ENCODE results near the gene RFLNA.
"Not testable (repeated sequence)": the region's sequence is repeated elsewhere in the genome, so short reads cannot be mapped to it uniquely, and the experiment has no call there.

The RFLNA gene

DNA sequence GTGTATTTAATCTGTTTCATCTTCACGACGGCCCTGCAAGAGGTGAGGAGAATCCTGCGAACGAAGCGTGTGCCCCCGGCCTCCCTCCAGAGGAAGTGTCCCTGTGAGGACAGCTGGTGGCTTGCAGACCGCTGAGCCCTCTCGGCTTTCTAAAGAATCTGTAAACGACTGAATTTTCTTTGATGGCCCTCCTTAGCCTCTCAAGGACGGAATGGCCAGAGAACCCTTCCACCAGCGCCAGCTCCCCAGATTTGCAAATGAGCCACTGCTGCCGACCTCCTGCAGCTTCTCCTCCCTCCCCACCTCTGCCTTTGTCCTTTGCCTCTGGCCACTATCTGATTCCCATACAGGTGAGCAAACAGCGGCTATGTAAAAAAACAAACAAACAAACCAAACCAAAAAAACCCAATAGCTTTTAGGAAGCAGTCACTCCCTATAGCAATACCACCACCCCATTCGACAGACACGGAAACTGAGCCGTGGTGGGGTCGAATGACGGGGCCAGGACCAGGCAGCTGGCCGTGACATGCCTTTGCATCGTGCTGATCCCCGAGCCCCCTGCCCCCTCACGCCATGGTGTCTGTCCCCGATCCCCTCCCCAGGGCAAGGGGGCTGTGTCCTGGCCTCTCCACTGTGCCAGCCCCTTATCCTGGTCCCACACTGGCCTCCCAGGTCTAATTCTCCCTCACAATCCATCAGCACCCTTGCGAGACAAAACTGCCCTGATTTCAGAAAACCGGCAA, 23.6 kb downstream of the RFLNA start:
- no peak for DNase-seq (ENCODE audit: low read depth in 1 of 2, low spot score in 1 of 2)

DNA sequence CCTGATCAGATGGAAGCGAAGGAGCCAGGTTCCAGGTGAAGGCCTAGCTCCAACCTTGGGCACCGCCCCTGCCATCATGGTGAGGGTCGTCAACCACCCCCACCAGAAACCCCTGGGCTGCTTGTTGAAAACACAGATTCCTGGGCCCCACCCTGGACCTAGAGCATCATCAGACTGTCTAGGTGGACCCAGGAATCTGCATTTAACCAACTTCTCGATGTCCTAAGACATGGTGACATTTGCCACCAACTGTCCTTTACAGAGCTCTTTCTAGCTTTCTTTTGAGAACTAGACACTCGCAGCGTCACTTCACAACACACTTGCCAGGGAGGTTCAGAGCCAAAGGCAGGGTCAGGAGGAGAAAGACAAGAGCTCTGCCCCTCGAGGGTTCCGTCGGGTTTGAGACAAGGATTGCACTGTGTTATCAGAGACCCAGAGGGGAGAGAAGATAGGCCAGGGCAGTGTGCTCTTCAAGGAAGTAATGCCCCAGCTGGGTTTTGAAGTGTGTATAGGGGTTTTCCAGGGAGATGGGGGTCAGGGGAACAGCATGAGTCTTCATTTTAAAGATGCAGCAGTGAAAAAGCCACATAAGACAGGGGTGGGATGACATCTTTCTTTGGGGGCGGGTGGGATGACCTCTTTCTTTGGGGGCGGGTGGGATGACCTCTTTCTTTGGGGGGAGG, 24.6 kb downstream of the RFLNA start:
- DNase-seq (ENCODE audit: low read depth in 1 of 2, low spot score in 1 of 2) = no peak

- DNase-seq (ENCODE audit: low read depth in 1 of 2, low spot score in 1 of 2) = peak; percentile 17 to 57
Observed at GRCh38 chr12:124321040-124321481, 26.2 kb downstream of the RFLNA start.

- DNase-seq (ENCODE audit: low read depth in 1 of 2, low spot score in 1 of 2) = no peak
Observed at GRCh38 chr12:124321556-124322270, 26.8 kb downstream of the RFLNA start.

DNA sequence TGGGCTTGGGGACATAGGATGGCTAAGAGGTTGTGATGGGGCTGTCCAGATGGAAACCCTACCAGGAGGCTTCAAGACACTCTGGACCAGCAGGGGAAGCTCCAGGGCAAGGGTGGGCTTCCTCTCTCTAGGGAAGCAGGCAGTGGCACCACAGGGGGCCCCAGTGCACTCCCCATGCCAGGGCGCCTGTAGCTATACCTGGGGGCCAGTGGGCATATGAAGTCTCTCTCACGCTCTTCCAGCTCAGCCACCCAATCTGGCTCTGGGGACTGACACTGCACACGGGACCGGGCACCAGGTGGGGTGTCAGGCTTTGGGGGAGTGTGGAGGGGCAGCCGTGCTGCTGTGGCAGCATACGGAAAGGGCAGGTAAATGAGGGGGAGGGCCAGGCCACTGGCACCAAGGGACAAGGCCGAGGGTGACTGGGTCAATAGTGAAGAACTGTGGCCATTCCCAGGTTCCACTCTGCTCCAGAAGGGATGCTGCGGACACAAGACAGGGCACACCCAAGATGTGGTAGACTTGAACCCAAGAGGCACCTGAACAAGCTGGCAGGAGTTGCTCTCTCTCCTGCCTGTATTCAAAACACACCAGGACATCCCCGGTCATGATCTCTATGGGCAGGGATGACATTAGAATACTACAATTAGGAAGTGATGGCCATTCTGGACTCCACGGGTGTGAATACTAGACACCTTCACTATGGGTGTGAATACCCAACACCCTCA, 27.5 kb downstream of the RFLNA start:
- DNase-seq (ENCODE audit: low read depth in 1 of 2, low spot score in 1 of 2) = no peak

DNA sequence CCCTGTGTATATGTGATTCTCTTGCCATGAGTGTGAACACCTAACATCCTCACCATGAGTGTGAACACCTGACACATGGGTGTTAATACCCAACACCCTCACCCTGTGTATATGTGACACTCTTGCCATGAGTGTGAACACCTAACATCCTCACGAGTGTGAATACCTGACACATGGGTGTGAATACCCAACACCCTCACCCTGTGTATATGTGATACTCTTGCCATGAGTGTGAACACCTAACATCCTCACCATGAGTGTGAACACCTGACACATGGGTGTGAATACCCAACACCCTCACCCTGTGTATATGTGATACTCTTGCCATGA, 28.1 kb downstream of the RFLNA start:
- not testable (repeated sequence) for DNase-seq (ENCODE audit: low read depth in 1 of 2, low spot score in 1 of 2)

DNA sequence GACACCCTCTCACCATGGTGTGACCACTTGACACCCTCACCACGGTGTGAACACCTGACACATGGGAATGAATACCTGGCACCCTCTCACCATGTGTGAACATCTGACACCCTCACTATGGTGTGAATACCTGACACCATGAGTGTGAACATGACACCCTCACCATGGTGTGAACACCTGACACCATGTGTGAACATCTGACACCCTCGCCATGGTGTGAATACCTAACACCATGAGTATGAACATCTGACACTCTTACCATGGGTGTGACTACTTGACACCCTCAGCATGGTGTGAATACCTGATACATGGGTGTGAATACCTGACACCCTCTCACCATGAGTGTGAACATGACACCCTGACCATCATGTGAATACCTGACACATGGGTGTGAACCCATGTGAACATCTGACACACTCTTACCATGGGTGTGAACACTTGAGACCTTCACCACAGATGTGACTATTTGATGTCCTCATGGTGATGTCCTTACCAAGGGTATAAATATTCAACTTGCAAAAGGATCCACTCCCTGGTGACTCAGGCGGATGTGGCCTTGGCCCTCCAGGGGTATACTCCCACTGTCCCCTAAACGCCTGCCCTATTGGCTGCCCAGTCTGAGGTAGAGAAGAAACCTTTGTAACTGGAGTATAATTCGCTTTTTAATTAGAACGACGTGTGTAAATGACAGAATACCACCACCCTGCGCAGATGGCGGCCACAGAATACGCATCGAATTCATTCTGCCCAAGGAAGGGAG, 29.1 kb downstream of the RFLNA start:
- no peak for DNase-seq (ENCODE audit: low read depth in 1 of 2, low spot score in 1 of 2)

DNA sequence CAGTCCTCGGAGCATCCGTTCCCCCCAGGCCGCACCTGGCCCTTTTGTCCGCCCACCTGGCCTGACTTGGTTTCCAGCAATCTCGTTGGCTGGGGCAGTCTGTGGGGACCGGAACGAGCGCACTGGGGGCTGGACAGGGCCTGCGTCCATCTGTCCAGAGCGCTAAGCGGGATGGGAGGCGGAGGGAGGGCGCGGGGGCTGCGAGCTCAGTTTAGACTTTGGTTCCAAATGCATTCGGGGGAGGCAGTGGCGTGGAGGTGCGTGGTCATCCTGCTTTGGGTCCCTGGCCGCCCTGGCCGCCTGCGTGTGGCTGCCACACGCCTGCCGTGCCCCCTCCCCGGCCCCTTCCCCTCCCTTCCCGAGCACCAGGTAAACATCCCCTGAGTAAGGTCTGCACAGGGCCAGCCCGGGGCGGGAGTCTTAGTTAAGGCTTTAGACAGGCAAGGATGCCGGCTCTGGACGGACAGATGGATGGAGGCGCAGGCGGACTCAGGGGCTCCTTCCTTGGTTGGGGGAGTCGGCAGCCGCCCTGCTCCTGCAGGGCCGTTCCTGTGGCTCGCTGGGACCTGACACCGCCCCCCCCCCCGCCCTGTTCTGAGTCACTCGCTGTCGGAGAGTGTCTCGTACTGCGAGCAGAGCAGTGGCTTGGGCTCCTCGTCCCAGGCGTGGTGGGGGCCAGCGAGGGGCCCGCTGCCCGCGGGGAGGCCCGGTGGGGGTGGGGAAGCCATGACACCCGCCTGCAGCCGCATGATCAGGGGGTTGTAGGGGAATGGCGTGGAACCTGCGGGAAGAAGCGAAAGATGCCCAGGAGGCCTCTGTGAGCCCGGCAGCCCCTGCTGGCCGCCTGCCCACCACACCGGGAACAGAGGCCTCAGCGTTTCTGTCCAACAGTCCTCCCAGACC, 30.2 kb downstream of the RFLNA start:
- DNase-seq (ENCODE audit: low read depth in 1 of 2, low spot score in 1 of 2) = no peak

DNA sequence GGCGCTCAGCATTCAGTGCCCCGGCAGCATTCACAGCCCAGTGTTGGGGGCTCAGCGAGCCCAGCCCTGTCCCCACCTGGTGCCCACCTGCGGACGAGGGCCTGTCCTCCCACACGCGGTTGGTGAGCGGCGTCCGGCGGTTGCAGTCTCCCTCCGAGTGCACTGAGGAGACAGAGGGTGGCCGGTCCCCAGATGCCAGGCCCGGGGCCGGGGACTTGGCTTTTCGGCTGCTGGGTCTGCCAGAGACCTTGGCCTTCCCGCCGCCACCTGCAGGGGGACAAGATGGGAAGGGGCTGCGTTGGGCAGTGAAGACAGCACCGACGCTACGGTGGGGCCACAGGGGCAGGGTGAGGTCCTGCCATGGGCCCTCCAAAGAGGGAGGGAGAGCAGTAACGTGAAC, 31.2 kb downstream of the RFLNA start:
- no peak for DNase-seq (ENCODE audit: low read depth in 1 of 2, low spot score in 1 of 2)

DNA sequence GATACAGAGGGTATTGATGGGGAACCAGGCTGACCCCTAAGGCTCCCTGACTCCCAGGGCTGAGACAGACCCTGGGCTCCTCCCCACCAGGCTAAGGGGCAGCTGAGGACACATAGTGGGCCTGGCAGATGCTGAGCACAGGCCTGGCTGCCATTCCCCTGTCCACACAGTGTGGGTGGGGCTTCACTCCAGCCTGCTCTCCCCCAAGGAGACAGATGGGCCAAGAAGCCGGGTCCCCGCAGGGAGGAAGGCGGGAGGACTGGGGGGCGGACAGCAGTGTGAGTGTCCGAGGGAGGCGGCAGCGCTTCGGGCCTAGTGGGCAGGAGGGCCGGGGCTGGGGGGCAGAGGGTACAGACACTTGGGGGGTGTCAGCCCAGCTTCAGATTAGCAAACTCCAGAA, 32.0 kb downstream of the RFLNA start:
- DNase-seq (ENCODE audit: low read depth in 1 of 2, low spot score in 1 of 2) = no peak

GRCh38 chr12:124327362-124328043, 32.6 kb downstream of the RFLNA start:
- no peak for DNase-seq (ENCODE audit: low read depth in 1 of 2, low spot score in 1 of 2)

DNA sequence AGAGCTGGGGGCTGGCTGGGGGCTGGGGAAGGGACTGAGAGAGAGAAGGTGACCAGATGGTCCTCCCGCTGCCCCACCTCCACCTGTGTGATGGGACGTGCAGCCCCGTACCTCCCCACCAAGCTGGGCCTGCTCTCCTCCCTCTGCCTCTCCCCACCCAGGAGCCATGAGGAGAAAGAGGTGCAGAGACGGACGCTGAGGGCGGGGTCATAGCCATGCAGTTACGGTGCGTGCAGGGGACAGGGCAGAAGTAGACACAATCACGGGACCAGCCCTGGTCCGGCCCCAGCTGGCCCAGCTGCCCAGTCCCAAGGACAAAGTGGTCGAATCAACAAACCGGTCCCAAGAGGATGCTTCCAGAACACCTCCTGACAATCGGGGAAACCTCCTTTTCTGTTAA, 33.2 kb downstream of the RFLNA start:
- no peak for DNase-seq (ENCODE audit: low read depth in 1 of 2, low spot score in 1 of 2)

DNA sequence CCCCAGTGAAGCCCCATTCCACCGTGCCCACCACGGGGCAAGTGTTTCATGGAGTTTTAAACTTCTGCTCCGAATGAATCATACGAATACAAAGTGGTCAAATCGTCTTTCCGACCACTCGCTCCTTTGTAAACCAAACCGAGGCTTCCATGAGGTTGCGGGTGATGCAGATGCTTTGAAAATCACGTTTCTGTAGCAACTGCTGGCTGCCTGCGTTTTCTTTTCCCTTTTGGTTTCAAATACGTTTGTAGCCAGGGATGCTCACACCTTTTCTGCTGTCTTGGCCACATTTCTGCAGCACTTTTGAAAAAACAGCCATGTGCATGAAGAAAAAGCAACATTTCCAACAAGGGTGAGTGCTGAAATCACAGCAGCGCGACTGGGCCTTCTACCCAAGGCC, 33.7 kb downstream of the RFLNA start:
- no peak for DNase-seq (ENCODE audit: low read depth in 1 of 2, low spot score in 1 of 2)

DNA sequence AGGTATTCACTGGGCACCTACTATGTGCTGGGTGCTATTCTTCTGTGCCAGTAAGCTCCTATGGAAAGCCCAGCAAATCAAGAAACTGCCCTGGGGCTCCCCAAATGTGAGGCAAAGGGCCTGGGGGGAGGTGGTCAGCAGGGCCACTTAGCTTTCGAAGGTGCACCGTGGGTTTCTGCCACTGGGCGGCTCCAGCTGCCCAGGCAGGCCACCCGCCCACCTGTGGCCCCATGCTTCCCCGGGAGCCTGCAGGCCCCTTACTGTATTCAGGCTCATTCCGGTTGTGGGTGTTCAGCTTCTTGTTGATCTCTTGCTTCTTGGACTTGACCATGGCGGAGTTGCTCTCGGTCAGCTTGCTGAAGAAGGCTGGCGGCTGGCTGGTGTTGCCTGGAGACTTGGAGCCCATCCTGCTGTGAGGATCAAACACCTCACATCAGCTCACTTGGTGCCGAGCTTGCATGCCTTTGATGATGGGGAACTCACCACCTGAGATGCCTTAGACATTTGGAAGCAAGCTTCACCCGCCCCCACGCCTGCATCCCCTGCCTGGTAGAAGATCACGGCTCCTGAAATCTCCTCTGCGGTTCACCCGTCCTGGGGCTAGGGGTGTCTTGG, 37.3 kb downstream of the RFLNA start:
- DNase-seq (ENCODE audit: low read depth in 1 of 2, low spot score in 1 of 2) = no peak

- no peak for DNase-seq (ENCODE audit: low read depth in 1 of 2, low spot score in 1 of 2)
Observed at GRCh38 chr12:124332900-124333299, 38.0 kb downstream of the RFLNA start.

DNA sequence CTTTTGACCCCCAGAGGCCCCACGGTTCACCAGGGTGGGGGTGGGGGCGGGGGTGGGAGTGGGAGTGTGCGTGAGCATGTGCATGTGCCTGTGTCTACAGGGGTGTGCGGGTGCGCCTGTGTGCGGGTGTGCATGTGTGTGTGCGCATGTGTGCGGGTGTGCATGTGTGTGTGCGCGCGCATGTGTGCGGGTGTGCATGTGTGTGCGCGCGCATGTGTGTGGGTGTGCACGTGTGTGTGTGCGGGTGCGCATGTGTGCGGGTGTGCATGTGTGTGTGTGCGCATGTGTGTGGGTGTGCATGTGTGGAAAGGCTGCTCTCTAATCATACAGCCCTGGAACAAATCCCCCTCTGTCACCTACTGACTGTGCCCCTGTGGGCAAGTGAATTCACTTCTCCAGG, 38.8 kb downstream of the RFLNA start:
- no peak for DNase-seq (ENCODE audit: low read depth in 1 of 2, low spot score in 1 of 2)

GRCh38 chr12:124334266-124334665, 39.4 kb downstream of the RFLNA start:
- DNase-seq (ENCODE audit: low read depth in 1 of 2, low spot score in 1 of 2) = no peak

DNA sequence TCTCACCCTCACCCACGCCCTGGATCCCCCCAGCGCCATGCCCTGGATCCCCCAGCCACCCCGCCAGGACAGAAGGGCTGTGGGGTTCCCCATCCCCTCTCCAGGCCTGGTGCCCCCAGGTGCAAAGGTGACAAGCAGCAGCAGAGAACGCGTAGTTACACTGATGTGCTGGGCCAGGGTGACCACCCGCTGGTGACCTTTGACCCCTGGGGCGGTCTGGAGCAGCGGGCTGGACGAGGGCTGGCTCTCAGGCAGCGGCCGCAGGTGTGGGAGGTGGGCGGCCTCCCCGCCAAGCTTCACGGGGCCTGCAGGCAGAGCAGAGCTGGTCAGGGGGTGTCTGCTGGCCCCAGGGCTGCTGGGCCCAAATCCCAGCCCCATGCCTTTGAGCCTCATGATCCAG, 40.1 kb downstream of the RFLNA start:
- no peak for DNase-seq (ENCODE audit: low read depth in 1 of 2, low spot score in 1 of 2)

All from stimulated activated CD4-positive, alpha-beta T cell treated with anti-CD3 and anti-CD28 coated beads, Interleukin-15, amount 100 ng/mL, for 1 hour (primary cell).